HFF-Myc (cell line): ENCODE measurements around the gene CREB3L1.

Source experiments
- DNase-seq: peaks from one replicate; pipeline ENCODE4 v3.0.0-alpha.2; 2011; ENCODE audit warnings: low read depth; ENCODE audit errors: extremely low read depth
- H3K4me3 ChIP-seq: replicated peaks from 2 replicates; pipeline ENCODE4 v1.5.1; 2011; ENCODE audit warnings: low read depth, mild to moderate bottlenecking, control low read depth, low read length
- TF ChIP-seq, protein P1 (sequence below): IDR thresholded peaks from 2 replicates; pipeline ENCODE4 v1.5.1; 2012; ENCODE audit warnings: mild to moderate bottlenecking, low read depth, low read length, control low read depth; ENCODE audit errors: missing control alignments

CREB3L1 gene

DNA sequence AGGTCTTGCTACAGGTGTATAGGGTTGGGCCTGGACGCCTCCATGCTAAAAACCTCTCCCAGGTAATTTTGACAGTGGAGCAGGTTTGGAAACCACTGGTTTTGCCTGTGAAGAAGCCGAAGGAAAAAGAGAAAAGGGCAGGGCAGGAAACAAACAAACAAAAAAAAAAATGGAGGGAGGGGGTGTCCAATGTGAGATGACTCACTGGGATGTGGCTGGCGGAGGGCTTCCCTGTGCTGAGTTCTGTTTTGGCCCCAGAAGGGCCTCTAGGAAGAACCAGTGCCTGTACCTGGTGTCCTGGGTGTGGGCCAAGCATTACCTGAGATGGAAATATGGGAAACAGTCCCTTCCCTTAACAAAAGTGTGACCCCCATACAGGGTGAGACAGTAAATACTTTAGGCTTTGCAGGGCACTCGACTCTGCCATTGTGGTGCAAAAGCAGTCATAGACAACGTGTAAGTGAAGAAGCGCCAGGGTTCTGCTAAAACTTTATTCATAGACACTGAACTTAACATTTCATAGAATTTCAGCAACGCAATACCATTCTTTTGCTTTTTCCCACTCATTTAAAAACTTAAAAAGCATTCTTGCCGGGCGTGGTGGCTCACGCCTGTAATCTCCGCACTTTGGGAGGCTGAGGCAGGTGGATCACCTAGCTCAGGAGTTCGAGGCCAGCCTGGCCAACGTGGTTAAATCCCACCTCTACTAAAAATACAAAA, 60.3 kb downstream of the CREB3L1 start:
- no peak for DNase-seq
- TF ChIP-seq, protein P1, sequence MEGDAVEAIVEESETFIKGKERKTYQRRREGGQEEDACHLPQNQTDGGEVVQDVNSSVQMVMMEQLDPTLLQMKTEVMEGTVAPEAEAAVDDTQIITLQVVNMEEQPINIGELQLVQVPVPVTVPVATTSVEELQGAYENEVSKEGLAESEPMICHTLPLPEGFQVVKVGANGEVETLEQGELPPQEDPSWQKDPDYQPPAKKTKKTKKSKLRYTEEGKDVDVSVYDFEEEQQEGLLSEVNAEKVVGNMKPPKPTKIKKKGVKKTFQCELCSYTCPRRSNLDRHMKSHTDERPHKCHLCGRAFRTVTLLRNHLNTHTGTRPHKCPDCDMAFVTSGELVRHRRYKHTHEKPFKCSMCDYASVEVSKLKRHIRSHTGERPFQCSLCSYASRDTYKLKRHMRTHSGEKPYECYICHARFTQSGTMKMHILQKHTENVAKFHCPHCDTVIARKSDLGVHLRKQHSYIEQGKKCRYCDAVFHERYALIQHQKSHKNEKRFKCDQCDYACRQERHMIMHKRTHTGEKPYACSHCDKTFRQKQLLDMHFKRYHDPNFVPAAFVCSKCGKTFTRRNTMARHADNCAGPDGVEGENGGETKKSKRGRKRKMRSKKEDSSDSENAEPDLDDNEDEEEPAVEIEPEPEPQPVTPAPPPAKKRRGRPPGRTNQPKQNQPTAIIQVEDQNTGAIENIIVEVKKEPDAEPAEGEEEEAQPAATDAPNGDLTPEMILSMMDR, result no peak
- no peak overlapping the region for H3K4me3 ChIP-seq

DNA sequence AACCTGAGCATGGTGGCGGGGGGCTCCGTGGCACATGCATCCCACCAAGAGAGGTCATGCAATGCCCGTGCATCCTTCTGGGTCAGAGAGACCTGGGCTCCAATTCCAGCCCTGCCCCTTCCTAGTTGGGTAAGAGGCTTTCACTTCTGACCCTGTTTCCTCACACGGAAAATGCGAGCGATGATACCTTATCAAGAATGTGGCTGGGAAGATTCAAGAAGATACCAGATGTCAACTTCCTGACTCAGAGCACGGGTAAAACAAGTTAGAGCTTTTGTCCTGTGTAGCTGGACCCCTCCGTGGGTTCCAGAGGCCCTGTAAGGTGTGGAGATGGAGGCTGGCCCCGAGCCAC, 61.1 kb downstream of the CREB3L1 start:
- no peak overlapping the region for H3K4me3 ChIP-seq
- no peak for DNase-seq
- TF ChIP-seq, protein P1, result no peak

DNA sequence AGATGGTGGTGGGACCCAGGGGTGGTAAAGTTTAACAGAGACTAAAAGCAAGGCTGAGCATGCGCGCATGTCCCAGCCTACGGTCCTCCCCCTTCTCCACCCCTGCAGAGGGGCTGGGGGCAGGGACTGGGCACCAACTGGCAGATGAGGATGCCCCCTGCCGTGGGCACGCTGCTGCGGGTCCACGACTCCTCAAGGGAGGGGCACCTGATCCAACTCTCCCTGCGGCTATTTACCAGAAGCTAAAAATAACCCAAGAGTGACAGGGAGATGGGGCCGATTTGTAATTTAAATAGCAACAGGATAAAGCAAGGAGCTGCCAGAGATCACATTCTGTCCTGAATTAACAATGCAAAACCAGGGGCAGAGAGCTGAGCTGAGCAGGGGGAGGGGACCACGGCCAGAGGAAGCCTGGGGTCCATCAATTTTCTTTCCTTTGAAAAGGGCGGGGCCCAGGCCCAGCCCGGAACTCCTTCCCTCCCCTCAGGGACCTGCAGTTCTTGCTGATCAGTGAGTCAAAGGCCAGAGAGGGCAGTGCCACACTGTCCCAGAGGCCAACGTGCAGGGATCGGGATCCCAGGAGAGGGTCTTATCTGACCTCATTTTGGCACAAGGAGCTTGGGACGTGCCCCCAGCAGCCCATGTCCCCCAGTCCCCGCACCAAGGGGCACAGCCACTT, 61.7 kb downstream of the CREB3L1 start:
- H3K4me3 ChIP-seq, result no peak overlapping the region
- TF ChIP-seq, protein P1, result no peak
- DNase-seq, result no peak

DNA sequence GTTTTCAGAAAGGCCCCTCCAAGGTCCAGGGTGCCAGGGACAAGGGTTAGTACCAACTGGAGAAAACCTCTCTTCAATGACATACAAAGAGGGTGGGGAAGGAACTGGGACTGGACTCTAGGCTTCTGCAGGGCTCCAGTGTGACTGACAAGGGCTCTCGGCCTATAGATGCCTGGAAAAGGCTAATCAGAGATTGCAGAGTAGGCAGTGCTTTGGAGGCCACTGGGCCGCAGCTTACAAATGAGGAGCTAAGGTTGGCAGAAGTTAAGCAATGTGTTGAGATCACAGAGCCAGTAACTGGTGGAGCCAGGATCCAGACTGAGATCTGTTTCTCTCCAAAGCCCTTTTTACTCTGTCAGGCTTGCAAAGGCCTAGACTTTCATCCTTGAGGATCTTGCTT, 62.4 kb downstream of the CREB3L1 start:
- DNase-seq, result no peak
- no peak overlapping the region for H3K4me3 ChIP-seq
- TF ChIP-seq, protein P1, result no peak

DNA sequence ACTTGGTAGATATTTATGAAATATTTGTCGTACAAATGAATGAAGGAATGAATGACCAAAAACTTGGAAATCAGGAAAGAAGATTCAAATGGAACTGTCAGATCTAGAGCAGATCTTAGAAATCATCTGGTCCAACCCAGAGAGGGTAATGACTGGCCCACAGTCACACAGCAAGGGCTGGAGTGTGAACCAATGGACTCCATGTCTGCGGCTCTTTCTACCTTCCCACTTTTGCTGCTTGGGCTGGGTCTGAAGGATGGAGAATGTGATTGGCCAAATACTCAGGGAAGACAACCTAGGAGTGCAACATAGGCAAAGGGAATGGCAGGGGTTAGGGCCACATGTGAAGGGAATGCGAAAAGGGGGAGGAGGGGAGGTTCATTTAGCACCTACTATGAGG, 64.0 kb downstream of the CREB3L1 start:
- TF ChIP-seq, protein P1, result no peak
- no peak overlapping the region for H3K4me3 ChIP-seq
- no peak for DNase-seq

DNA sequence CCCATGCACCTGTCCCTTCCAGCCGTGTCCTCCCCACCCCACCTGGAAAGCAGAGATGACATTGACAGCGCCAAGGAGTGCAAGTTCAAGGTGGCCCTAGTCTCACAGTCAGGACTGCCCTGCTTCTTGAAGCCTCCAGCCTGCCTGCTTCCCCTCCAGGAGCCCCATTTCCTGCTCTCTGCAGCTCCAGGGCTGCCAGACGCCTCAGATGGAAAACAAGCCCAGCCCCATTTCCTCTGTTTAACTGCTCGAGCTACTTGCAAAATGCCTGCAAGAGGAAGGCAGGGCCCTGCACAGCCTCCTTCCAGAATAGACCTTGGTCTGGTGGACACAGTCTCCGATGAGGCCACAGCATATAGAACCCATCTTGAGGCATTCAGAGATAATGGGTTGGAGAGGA, 64.8 kb downstream of the CREB3L1 start:
- no peak overlapping the region for H3K4me3 ChIP-seq
- no peak for DNase-seq
- TF ChIP-seq, protein P1, result no peak
